ENCODE measurements around the gene IGIP.
A peak's percentile ranks its signal among the peaks of the same experiment; 100 is the strongest.

The IGIP gene

GRCh38 chr5:140125637-140126036 is at the start of gene IGIP:
Gene IGIP (plus strand): TSS chr5:140125937. CDS start chr5:140128477, 2,540 bp downstream.
- no peak for DNase-seq

GRCh38 chr5:140076142-140076541 is 49.6 kb upstream of the IGIP start:
- no peak for DNase-seq

- no peak for DNase-seq
Observed at GRCh38 chr5:140076788-140077187, 48.9 kb upstream of the IGIP start.

- no peak for DNase-seq
Observed at GRCh38 chr5:140083120-140083519, 42.6 kb upstream of the IGIP start.

GRCh38 chr5:140083650-140084049 is 42.1 kb upstream of the IGIP start:
- no peak for DNase-seq

GRCh38 chr5:140084541-140084940 is 41.2 kb upstream of the IGIP start:
- no peak for DNase-seq

- no peak for DNase-seq
Observed at GRCh38 chr5:140090251-140090650, 35.5 kb upstream of the IGIP start.

- DNase-seq = no peak
Observed at GRCh38 chr5:140093179-140093578, 32.6 kb upstream of the IGIP start.

- no peak for DNase-seq
Observed at GRCh38 chr5:140093866-140094265, 31.9 kb upstream of the IGIP start.

GRCh38 chr5:140094889-140095288 is 30.8 kb upstream of the IGIP start:
- no peak for DNase-seq

- DNase-seq = no peak
Observed at GRCh38 chr5:140101179-140101578, 24.6 kb upstream of the IGIP start.

GRCh38 chr5:140103154-140103553 is 22.6 kb upstream of the IGIP start:
- no peak for DNase-seq

GRCh38 chr5:140104100-140104499 is 21.6 kb upstream of the IGIP start:
- DNase-seq = no peak

- no peak for DNase-seq
Observed at GRCh38 chr5:140106101-140106500, 19.6 kb upstream of the IGIP start.

GRCh38 chr5:140106805-140107311 is 18.9 kb upstream of the IGIP start:
- DNase-seq = no peak

GRCh38 chr5:140107312-140108092 is 18.2 kb upstream of the IGIP start:
- DNase-seq = peak; percentile 79

GRCh38 chr5:140108093-140109017 is 17.4 kb upstream of the IGIP start:
- no peak for DNase-seq

- no peak for DNase-seq
Observed at GRCh38 chr5:140109018-140109758, 16.5 kb upstream of the IGIP start.

- no peak for DNase-seq
Observed at GRCh38 chr5:140109759-140110645, 15.7 kb upstream of the IGIP start.

- DNase-seq = no peak
Observed at GRCh38 chr5:140110646-140110957, 15.1 kb upstream of the IGIP start.

GRCh38 chr5:140111011-140111858 is 14.5 kb upstream of the IGIP start:
- no peak for DNase-seq

Data from NCI-H510A (cell line).